Breast epithelium (tissue), 4 donors: ENCODE measurements around the gene ASIC4. TPM values are rescaled to one million over a fixed set of nuclear protein-coding genes. Genes with fewer than 3 reads are reported as not detected.

Experiments used
- DNase-seq, 2 donors: peaks; one replicate each; pipeline ENCODE4 v3.0.0-alpha.2; 2019; ENCODE audit warnings: low spot score in 2 of 2
- H3K27ac ChIP-seq, 2 donors: fragments of 200-600 bp; sonication (generic) in 1 of 2; one replicate each; pipeline ENCODE4 v1.5.1; 2016 to 2019; ENCODE audit warnings: mild to moderate bottlenecking in 1 of 2
- H3K27me3 ChIP-seq, 2 donors: fragments of 200-600 bp; sonication (generic) in 1 of 2; one replicate each; pipeline versions ENCODE4 v1.5.1 to v1.6.0; 2017 to 2019; ENCODE audit warnings: control low read depth in 1 of 2, mild to moderate bottlenecking in 1 of 2
- H3K36me3 ChIP-seq: fragments of 200-600 bp; one replicate; pipeline ENCODE4 v1.5.1; 2019
- H3K4me1 ChIP-seq, 2 donors: fragments of 200-600 bp; sonication (generic); one replicate each; pipeline ENCODE4 v1.5.1; 2016 to 2019; ENCODE audit warnings: control low read depth in 1 of 2
- H3K4me3 ChIP-seq, 3 donors: fragments of 200-600 bp; sonication (generic); 1 replicate in 2 of 3; 2 replicates in 1 of 3; pipeline ENCODE4 v1.5.1; 2016 to 2019; ENCODE audit warnings: mild to moderate bottlenecking in 3 of 3, moderate library complexity in 2 of 3
- H3K9me3 ChIP-seq, 2 donors: fragments of 200-600 bp; sonication (generic) in 1 of 2; one replicate each; pipeline ENCODE4 v1.5.1; 2016 to 2019; ENCODE audit warnings: control low read depth in 1 of 2
- POLR2A ChIP-seq: fragments of 450-650 bp; IDR thresholded peaks from one replicate; pipeline ENCODE4 v1.6.1; 2016; ENCODE audit warnings: antibody characterized with exemption, mild to moderate bottlenecking, moderate library complexity
- POLR2AphosphoS5 ChIP-seq, 3 donors: sonication (generic); formaldehyde crosslinking; IDR thresholded peaks; one replicate each; pipeline ENCODE4 v1.6.1; 2017; ENCODE audit warnings: antibody characterized with exemption in 3 of 3
- intact Hi-C: fragments of 100-400 bp; cut with DNase I; formaldehyde crosslinking; loops from one replicate; pipeline ENCODE4 v1.15.1; 2023; ENCODE audit warnings: low total_unique reads
- total RNA-seq, 3 donors: library from RNA; depleted of rRNA; stranded (reverse); fragments of >200 nt; gene quantifications; one replicate each; pipeline ENCODE4 v1.1.0, GENCODE V29; 2016
- TF ChIP-seq, protein P1 (sequence below), 3 donors: fragments of 450-650 bp; IDR thresholded peaks; one replicate each; pipeline ENCODE4 v1.5.1; 2016 to 2017; ENCODE audit warnings: antibody characterized with exemption in 3 of 3, mild to moderate bottlenecking in 3 of 3, moderate library complexity in 3 of 3

The ASIC4 gene
- total RNA-seq, 3 donors from 2014 or later = 0.44 TPM; not detected in 2

- no peak for DNase-seq
- H3K4me3 ChIP-seq = no peak overlapping the region
- no peaks in the 10 kb centered on the region for H3K27me3 ChIP-seq
- no peaks in the 10 kb centered on the region for H3K9me3 ChIP-seq
- H3K27ac ChIP-seq = no peak overlapping the region
- H3K36me3 ChIP-seq = no peaks in the 10 kb centered on the region
- no peaks in the 10 kb centered on the region for H3K4me1 ChIP-seq
- no peak for TF ChIP-seq POLR2A
- TF ChIP-seq, protein P1, sequence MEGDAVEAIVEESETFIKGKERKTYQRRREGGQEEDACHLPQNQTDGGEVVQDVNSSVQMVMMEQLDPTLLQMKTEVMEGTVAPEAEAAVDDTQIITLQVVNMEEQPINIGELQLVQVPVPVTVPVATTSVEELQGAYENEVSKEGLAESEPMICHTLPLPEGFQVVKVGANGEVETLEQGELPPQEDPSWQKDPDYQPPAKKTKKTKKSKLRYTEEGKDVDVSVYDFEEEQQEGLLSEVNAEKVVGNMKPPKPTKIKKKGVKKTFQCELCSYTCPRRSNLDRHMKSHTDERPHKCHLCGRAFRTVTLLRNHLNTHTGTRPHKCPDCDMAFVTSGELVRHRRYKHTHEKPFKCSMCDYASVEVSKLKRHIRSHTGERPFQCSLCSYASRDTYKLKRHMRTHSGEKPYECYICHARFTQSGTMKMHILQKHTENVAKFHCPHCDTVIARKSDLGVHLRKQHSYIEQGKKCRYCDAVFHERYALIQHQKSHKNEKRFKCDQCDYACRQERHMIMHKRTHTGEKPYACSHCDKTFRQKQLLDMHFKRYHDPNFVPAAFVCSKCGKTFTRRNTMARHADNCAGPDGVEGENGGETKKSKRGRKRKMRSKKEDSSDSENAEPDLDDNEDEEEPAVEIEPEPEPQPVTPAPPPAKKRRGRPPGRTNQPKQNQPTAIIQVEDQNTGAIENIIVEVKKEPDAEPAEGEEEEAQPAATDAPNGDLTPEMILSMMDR (IDR thresholded peaks at IDR 0.05) = no peak
- no peak for TF ChIP-seq POLR2AphosphoS5 (IDR thresholded peaks at IDR 0.05)
- intact Hi-C loops = no loop called here
These were observed 52.4 kb downstream of the ASIC4 start for GRCh38 chr2:219566640-219567039.

GRCh38 chr2:219567131-219567530 lies 52.8 kb downstream of the ASIC4 start:
- H3K36me3 ChIP-seq = no peaks in the 10 kb centered on the region
- no peaks in the 10 kb centered on the region for H3K4me1 ChIP-seq
- no peak for DNase-seq
- no peak overlapping the region for H3K4me3 ChIP-seq
- no peaks in the 10 kb centered on the region for H3K27me3 ChIP-seq
- TF ChIP-seq, protein P1 (IDR thresholded peaks at IDR 0.05) = no peak
- TF ChIP-seq POLR2AphosphoS5 (IDR thresholded peaks at IDR 0.05) (no peak), POLR2A (no peak)
- no peaks in the 10 kb centered on the region for H3K9me3 ChIP-seq
- no peak overlapping the region for H3K27ac ChIP-seq
- intact Hi-C loops = no loop called here

DNA sequence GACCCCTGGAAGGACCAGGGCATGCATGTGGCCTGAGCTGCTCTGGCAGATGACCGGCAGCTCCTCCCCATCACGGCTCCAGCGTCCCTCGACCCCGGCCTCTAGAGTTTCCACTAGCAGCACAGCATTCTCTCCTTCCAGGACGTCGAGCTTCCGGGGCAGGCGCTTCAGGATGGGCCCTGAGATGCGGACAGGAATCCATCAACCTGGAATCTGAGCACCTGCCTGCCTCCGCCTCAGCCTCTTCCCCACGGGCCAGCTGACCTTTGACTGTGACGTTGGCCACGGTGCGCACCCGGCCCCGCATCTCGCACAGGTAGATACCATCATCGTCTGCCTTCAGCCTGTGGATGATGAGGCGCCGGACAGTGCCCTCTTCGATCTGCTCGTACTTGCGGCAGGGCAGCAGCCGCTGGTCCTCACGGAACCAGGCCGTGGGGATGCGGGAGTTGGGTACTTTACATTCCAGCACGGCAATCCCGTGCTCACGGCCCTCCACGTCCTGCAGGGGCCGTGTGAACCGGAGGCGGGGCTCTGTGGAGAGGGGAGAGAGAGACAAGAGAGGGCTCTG lies 53.6 kb downstream of the ASIC4 start:
- H3K4me3 ChIP-seq = no peak overlapping the region
- no peak overlapping the region for H3K27ac ChIP-seq
- no peak for DNase-seq
- H3K36me3 ChIP-seq = no peaks in the 10 kb centered on the region
- no peaks in the 10 kb centered on the region for H3K9me3 ChIP-seq
- H3K4me1 ChIP-seq = no peaks in the 10 kb centered on the region
- TF ChIP-seq POLR2AphosphoS5 (IDR thresholded peaks at IDR 0.05) = no peak
- no peak for TF ChIP-seq POLR2A
- TF ChIP-seq, protein P1 (IDR thresholded peaks at IDR 0.05) = no peak
- H3K27me3 ChIP-seq = no peaks in the 10 kb centered on the region
- intact Hi-C loops = no loop called here

DNA sequence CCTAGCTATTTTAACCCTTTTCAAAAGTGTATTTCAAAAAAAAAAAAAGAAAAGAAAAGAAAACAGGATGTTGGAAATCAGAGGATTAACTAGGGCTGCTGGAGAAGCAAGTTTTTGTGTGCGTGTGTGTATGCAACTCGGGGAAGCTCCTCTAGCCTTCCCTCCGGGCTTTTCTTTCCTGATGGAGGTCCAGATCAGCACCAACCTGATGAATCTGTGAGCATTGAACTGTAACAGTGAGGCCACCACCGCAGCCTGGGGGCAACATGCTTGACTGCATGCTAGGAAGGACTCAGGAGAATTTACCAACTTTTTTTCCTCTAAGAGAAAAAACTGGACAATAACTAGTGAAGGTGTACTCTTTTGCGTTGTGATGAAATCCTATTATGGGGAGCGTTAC lies 54.8 kb downstream of the ASIC4 start:
- Histone ChIP-seq H3K36me3 (no peaks in the 10 kb centered on the region), H3K9me3 (no peaks in the 10 kb centered on the region), H3K27me3 (no peaks in the 10 kb centered on the region), H3K4me3 (no peak overlapping the region), H3K4me1 (no peaks in the 10 kb centered on the region), H3K27ac (no peak overlapping the region)
- intact Hi-C loops = no loop called here
- DNase-seq = no peak
- TF ChIP-seq, protein P1 (IDR thresholded peaks at IDR 0.05) = no peak
- no peak for TF ChIP-seq POLR2AphosphoS5 (IDR thresholded peaks at IDR 0.05)
- TF ChIP-seq POLR2A = no peak

DNA sequence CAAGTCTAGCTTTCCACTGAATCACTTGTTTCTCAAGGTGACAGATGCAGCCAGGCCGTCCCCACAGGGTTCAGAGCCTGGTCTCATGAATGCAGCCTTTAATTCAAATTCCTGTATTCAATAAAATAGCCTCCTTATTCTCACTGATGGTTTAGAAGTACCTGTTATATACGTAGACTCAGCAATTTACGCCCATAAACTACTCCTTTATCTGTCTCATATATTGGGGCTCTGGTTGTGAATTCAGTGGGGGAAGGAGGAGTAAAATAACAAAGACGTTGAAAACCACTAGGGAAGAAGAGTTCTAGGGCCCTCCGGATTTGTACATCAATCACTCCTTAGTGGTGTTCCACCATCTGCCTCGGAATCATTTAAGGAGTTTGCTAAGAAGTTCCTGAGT lies 55.4 kb downstream of the ASIC4 start:
- no peak for DNase-seq
- no peaks in the 10 kb centered on the region for H3K36me3 ChIP-seq
- H3K27ac ChIP-seq = peak overlapping the region in 1 of 2 donors; percentile 93
- no peak for TF ChIP-seq POLR2A
- TF ChIP-seq, protein P1 (IDR thresholded peaks at IDR 0.05) = no peak
- no peak for TF ChIP-seq POLR2AphosphoS5 (IDR thresholded peaks at IDR 0.05)
- no peaks in the 10 kb centered on the region for H3K27me3 ChIP-seq
- no peaks in the 10 kb centered on the region for H3K4me1 ChIP-seq
- intact Hi-C loops = no loop called here
- H3K9me3 ChIP-seq = no peaks in the 10 kb centered on the region
- peak overlapping the region in 1 of 3 donors; percentile 67 for H3K4me3 ChIP-seq
